PC-9 (cell line): ENCODE measurements around the gene EYA4. TPM values are rescaled to one million over a fixed set of nuclear protein-coding genes. Genes with fewer than 3 reads are reported as not detected.

Source experiments
- BruUV-seq: library from RNA; stranded (reverse); fragments of 400-500 nt; replicated peaks from 2 replicates; lab custom pipeline; 2021; lab: Mats Ljungman, UMichigan
- CTCF ChIA-PET: fragments of 300-600 bp; sonication (Branson Sonifier 250); formaldehyde crosslinking; loops from one replicate; lab custom pipeline; 2022; ENCODE audit warnings: antibody characterized with exemption; lab: Charles Lee
- POLR2A ChIA-PET: fragments of 300-600 bp; sonication (Branson Sonifier 250); formaldehyde crosslinking; loops from one replicate; lab custom pipeline; 2022; ENCODE audit warnings: antibody characterized with exemption; ENCODE audit not compliant: unreplicated experiment; lab: Charles Lee
- DNase-seq, 2 experiments: peaks; one replicate each; pipeline versions ENCODE4 v3.0.0 to v3.0.0-alpha.2; 2015 to 2022; ENCODE audit warnings: mixed read lengths in 1 of 2
- H2AFZ ChIP-seq: fragments of 200-600 bp; sonication (generic); 2 replicates; pipeline ENCODE4 v1.8.1; 2017; ENCODE audit warnings: antibody characterized with exemption
- H3F3A ChIP-seq: fragments of 200-600 bp; sonication (generic); 2 replicates; pipeline ENCODE4 v1.8.1; 2017; ENCODE audit warnings: antibody characterized with exemption, mild to moderate bottlenecking, low read depth; ENCODE audit not compliant: insufficient read depth
- H3K27ac ChIP-seq: fragments of 200-600 bp; sonication (generic); 2 replicates; pipeline ENCODE4 v1.6.1; 2016; ENCODE audit warnings: mixed run types
- H3K27me3 ChIP-seq: fragments of 200-600 bp; sonication (generic); 2 replicates; pipeline ENCODE4 v1.6.1; 2016; ENCODE audit warnings: low read depth, mixed run types; ENCODE audit not compliant: insufficient read depth
- H3K36me3 ChIP-seq: fragments of 200-600 bp; sonication (generic); 2 replicates; pipeline ENCODE4 v1.6.1; 2016; ENCODE audit warnings: low read depth, mixed run types
- H3K4me1 ChIP-seq: fragments of 200-600 bp; sonication (generic); replicated peaks from 2 replicates; pipeline ENCODE4 v1.6.1; 2016; ENCODE audit warnings: mixed run types; ENCODE audit not compliant: insufficient read depth
- H3K4me2 ChIP-seq: fragments of 200-600 bp; sonication (generic); 2 replicates; pipeline ENCODE4 v1.6.1; 2017; ENCODE audit warnings: mixed run types
- H3K4me3 ChIP-seq: fragments of 200-600 bp; sonication (generic); 2 replicates; pipeline ENCODE4 v1.6.1; 2016; ENCODE audit warnings: mixed run types
- H3K79me2 ChIP-seq: fragments of 200-600 bp; sonication (generic); 2 replicates; pipeline ENCODE4 v1.6.1; 2017; ENCODE audit warnings: low read depth, mixed run types
- H3K9me2 ChIP-seq: fragments of 200-600 bp; sonication (generic); 2 replicates; pipeline ENCODE4 v1.8.1; 2017; ENCODE audit warnings: mild to moderate bottlenecking; ENCODE audit not compliant: insufficient read depth
- H3K9me3 ChIP-seq: fragments of 200-600 bp; sonication (generic); 2 replicates; pipeline ENCODE4 v1.8.1; 2016; ENCODE audit warnings: low read depth; ENCODE audit not compliant: insufficient read depth
- H4K20me1 ChIP-seq: fragments of 200-600 bp; sonication (generic); 2 replicates; pipeline ENCODE4 v1.8.1; 2017; ENCODE audit not compliant: insufficient read depth
- EZH2 ChIP-seq: fragments of 200-600 bp; sonication (generic); IDR thresholded peaks from 2 replicates; pipeline ENCODE4 v1.8.0; 2017; ENCODE audit warnings: antibody characterized with exemption, low read depth
- intact Hi-C: fragments of 100-400 bp; cut with micrococcal nuclease; formaldehyde crosslinking; loops from one replicate; pipeline ENCODE4 v1.10.0; 2022; ENCODE audit not compliant: unreplicated experiment
- total RNA-seq: library from RNA; stranded (reverse); gene quantifications from 2 replicates; pipeline ENCODE4 v1.2.3, GENCODE V29; 2021
- TF ChIP-seq, protein P1 (sequence below): fragments of 200-600 bp; sonication (generic); conservative IDR thresholded peaks from 2 replicates; pipeline ENCODE4 v1.6.1; 2017; ENCODE audit warnings: mixed run types, antibody characterized with exemption, mild to moderate bottlenecking, moderate library complexity

Gene EYA4
- total RNA-seq, 1 experiment from 2014 or later: 9.8 TPM

DNA sequence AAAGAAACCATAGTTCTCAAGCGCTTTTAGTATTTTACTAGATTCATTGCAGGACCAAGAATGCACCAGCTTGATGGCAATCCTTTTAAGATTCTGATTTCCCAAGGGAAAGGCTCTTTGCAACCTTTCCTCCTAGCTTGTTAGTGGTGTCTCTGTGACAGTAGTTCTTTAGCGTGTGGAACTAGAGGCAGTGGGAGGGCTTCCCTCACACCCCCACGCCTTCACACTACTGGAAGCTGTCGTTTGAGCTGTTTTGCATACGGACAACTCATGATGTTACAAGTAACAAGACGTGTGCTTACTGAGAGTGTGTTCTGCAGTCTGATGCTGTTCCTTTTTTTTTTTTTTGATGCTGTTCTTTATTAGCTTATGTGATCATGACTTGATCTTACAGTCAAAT, 34.1 kb downstream of the EYA4 start:
- TF ChIP-seq EZH2: no peak
- TF ChIP-seq, protein P1, sequence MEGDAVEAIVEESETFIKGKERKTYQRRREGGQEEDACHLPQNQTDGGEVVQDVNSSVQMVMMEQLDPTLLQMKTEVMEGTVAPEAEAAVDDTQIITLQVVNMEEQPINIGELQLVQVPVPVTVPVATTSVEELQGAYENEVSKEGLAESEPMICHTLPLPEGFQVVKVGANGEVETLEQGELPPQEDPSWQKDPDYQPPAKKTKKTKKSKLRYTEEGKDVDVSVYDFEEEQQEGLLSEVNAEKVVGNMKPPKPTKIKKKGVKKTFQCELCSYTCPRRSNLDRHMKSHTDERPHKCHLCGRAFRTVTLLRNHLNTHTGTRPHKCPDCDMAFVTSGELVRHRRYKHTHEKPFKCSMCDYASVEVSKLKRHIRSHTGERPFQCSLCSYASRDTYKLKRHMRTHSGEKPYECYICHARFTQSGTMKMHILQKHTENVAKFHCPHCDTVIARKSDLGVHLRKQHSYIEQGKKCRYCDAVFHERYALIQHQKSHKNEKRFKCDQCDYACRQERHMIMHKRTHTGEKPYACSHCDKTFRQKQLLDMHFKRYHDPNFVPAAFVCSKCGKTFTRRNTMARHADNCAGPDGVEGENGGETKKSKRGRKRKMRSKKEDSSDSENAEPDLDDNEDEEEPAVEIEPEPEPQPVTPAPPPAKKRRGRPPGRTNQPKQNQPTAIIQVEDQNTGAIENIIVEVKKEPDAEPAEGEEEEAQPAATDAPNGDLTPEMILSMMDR: no peak
- Histone ChIP-seq H3K4me3 (no peak overlapping the region), H3K79me2 (no peaks in the 10 kb centered on the region), H3F3A (no peaks in the 10 kb centered on the region), H2AFZ (no peak overlapping the region), H4K20me1 (no peaks in the 10 kb centered on the region), H3K9me2 (0 out of 2 replicates have a peak, but pooled peaks cover 3% of the 10 kb centered on the region), H3K36me3 (no peaks in the 10 kb centered on the region), H3K9me3 (no peaks in the 10 kb centered on the region; the same call in 1 of the 2 replicates), H3K27ac (no peak overlapping the region), H3K4me1 (no peaks in the 10 kb centered on the region), H3K4me2 (no peak overlapping the region), H3K27me3 (no peaks in the 10 kb centered on the region)
- BruUV-seq: no TSS peak
- ChIA-PET CTCF (no interaction called here), POLR2A (no interaction called here)
- intact Hi-C loops: no loop called here
- no peak for DNase-seq

DNA sequence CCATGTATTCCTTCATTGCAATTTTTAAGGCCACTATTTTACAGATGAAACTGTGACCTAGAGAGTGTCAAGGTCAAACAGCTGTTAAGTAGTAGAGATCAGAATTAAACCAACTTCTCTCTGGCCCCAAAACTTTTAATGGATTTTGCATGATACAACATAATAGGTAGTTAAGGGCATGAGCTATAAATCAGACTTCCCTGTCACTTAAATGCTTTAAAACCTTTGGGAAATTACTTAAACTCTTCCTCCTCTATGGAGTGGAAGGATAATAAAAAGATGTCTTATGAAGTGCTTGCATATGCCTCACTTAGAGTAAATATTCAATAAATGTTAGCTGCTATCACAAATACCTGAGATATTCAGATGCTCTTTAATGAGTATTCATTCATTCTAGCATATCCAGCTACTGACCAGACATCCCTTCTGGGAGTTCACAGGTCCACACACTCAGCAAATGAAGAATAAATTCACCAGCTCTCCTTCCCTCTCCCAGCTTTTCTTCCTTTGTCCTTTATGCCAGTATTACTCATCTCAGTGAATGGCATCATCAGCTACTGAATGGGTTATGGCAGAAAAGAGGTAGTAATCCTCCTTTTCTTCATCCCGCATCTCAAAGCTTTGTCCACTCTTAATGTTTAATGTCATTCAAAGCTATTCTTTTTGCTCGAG, 36.2 kb downstream of the EYA4 start:
- CTCF ChIA-PET: no interaction called here
- Histone ChIP-seq H3K27me3 (no peaks in the 10 kb centered on the region), H3F3A (no peaks in the 10 kb centered on the region), H3K27ac (no peak overlapping the region), H3K4me2 (no peak overlapping the region), H3K9me2 (peaks cover 3% of the 10 kb centered on the region; the same call in 1 of the 2 replicates), H3K36me3 (no peaks in the 10 kb centered on the region), H3K4me3 (no peak overlapping the region), H3K79me2 (no peaks in the 10 kb centered on the region), H2AFZ (no peak overlapping the region), H3K9me3 (no peaks in the 10 kb centered on the region; the same call in 1 of the 2 replicates), H3K4me1 (no peaks in the 10 kb centered on the region), H4K20me1 (no peaks in the 10 kb centered on the region)
- POLR2A ChIA-PET: no interaction called here
- no peak for DNase-seq
- no TSS peak for BruUV-seq
- TF ChIP-seq, protein P1: no peak
- no peak for TF ChIP-seq EZH2
- intact Hi-C loops: no loop called here

DNA sequence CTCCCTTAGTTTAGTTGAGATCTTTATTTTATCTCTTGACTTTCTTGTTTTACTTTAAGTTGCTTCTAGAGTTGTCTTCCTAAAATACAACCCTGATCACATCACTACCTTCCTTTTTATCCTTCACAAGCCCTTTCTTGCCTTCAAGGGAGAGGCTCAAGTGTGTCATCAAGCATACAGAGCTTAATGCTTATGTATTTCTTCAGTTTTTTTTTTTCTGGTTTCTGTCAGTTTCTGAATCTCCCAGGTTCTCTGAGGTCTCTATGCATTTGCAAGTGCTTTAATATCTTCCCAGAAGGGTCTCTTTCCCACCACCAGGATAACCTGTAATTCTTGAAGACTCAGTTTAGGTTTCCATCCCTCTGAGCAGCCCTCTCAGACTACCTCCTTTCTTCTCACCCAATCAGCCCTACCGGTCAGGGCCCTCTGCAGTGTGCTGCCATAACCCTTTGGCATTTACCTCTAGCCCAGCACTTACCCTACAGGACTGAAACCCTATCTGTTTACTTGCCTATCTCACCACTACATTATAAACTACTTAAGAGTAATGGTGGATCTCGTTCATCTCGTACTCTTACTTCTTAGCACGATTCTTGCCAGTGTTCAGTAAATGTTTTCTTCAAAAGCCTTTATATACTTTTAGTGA, 36.9 kb downstream of the EYA4 start:
- POLR2A ChIA-PET: no interaction called here
- no TSS peak for BruUV-seq
- CTCF ChIA-PET: no interaction called here

More for the DNA sequence above, 36.9 kb downstream of the EYA4 start:
- TF ChIP-seq EZH2: no peak
- TF ChIP-seq, protein P1: no peak
- DNase-seq: no peak
- no peaks in the 10 kb centered on the region for H3K36me3 ChIP-seq
- no peaks in the 10 kb centered on the region for H3K27me3 ChIP-seq
- no peak overlapping the region for H3K4me3 ChIP-seq
- H2AFZ ChIP-seq: no peak overlapping the region
- H3K4me2 ChIP-seq: no peak overlapping the region
- no peaks in the 10 kb centered on the region for H3K9me3 ChIP-seq
- H4K20me1 ChIP-seq: no peaks in the 10 kb centered on the region
- no peaks in the 10 kb centered on the region for H3K4me1 ChIP-seq
- H3K27ac ChIP-seq: no peak overlapping the region
- no peaks in the 10 kb centered on the region for H3F3A ChIP-seq
- H3K9me2 ChIP-seq: peaks cover 3% of the 10 kb centered on the region; the same call in 1 of the 2 replicates
- H3K79me2 ChIP-seq: no peaks in the 10 kb centered on the region
- intact Hi-C loops: no loop called here
